ENCODE data around the gene SLC18B1.

SLC18B1 gene

DNA sequence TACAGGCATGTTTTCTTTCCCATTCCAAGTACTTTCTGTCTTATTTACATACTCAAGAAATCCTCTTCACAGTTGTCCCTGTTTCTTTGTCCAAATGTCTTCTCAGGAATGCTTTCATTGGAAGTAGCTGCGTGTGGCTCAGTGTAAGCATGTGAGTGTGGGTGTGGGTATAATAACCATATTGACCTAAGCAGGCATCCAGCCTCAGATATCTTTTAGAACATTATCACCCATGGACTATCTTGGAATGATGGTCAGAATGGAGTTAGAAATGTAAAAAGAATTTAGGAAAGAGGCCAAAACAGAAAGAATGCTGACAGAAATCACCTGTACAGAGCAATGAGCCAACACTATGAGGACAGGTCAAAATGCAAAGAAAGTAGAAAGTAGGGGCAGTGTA is 57.2 kb downstream of the SLC18B1 start:
- DNase-seq (ENCODE audit: low spot score), result no peak

DNA sequence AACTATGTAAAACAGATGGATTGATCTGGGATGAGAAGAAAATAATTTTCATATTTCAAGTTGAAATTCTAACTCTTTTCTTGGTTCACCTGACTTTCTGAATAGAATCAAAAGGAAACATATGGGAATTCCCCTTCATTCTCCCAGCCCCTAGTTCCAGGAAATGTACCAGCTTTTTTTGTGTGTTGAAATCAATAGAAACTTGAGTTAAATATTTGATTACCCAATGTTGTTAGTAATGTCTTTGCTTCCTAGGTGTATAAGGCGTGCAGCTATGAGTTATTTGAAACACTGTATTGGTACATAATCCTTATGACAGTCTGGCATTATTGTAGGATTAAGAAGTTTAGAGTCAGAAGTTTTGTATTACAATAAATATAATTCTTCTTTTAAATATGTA is 62.2 kb downstream of the SLC18B1 start:
- DNase-seq (ENCODE audit: low spot score), result no peak

DNA sequence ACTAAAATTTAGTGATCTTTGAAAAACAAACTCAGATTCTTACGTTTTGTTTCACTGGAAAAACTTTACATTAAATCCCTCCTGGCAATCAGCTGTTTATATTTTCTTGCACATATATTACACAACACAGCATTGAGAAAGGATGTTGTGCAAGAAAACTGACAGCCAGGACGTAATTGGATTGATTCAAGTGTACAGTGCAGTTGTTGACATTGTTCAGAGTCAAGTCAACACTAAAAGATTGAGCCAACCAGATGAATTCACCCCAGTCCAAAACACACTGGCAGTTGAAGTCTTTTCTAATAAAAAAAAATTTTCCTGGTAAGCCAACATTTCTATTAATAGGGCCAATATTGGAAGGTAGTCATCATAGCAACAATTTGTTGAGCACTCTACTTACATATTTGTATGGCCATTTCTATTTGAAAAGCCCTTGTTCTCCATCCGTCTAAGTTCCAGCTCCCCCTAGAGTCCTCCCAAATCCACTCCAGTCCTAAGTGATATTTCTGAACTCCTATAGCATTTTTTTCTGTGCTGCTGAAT is 63.7 kb downstream of the SLC18B1 start:
- no peak for DNase-seq (ENCODE audit: low spot score)

DNA sequence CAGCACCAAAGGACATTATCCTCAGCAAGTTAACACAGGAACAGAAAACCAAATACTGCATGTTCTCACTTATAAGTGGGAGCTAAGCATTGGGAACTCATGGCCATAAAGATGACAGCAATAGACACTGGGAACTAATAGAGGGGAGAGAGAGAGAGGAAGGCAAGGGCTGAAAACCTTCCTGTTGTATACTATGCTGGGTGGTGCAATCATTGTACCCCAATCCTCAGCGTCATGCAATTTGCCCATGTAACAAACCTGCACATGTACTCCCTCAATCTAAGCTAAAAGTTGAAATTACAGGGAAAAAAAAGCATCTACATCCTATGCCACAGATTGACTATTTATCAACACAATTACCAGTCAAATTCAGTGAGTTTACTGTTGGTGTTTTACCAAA is 64.6 kb downstream of the SLC18B1 start:
- no peak for DNase-seq (ENCODE audit: low spot score)

DNA sequence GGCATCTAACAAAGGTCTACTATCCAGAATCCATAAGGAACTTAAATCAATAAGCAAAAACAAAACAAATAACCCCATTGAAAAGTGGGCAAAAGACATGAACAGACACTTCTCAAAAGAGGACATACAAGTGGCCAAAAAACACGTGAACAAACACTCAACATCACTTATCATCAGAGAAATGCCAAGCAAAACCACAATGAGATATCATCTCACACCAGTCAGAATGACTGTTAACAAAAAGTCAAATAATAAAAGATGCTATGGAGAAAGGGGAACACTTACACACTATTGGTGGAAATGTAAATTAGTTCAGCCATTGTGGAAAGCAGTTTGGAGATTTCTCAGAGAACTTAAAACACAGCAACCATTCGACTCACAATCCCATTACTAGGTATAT is 65.2 kb downstream of the SLC18B1 start:
- DNase-seq (ENCODE audit: low spot score), result no peak

DNA sequence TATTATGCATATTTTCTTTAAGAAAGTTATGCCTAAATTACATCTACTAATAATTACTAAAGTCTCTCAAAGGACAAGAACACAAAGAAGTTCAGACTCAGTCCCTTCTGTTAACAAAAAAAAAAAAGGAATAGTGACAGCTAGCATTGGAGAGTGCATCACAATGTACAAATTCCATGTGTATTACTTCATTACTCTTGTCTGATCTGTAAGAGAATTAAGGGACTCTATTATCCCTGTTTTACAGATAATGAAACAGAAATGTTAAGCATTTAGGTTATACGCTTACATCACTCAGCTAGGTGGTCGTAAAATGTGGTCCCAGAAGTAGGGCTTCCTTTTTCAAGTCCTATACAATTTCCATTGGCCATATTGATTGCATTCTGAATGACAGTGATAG is 67.4 kb downstream of the SLC18B1 start:
- DNase-seq (ENCODE audit: low spot score), result no peak

DNA sequence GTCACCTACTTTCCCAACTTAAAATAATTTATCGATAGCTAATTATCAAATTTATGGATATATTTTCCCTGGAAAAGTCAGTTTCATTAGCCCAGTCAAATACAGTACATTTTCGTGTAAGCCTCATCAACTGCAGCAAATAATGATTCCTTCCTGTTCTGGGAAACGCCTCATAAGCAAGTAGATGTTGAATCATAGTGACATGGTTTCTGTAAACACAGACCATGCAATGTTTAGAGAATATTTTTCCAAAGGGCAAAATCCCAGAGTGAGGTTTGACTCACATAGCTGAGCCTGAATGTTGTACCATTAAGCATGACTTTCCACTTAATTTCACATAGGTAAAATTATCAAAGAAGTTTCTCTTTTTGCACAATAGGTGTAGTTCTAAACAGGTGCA is 67.9 kb downstream of the SLC18B1 start:
- no peak for DNase-seq (ENCODE audit: low spot score)

DNA sequence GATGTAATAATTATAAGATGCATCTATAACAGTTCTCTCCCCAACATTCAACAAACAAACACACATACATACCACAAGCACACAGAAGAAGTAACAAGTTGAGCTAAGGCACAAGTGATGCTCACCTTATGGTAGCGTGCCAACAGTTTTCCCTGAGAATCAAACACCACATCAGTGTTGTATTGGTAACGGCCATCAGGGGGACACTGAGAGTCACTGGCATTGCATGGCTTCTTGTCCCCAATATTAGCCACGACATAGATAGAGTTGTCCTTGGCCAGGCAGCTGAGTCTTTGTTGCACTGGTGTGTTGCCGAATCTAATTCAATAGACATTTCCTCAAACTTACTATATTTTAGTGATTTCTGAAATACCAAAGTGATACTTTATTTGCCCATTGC is 69.8 kb downstream of the SLC18B1 start:
- DNase-seq (ENCODE audit: low spot score), result no peak

DNA sequence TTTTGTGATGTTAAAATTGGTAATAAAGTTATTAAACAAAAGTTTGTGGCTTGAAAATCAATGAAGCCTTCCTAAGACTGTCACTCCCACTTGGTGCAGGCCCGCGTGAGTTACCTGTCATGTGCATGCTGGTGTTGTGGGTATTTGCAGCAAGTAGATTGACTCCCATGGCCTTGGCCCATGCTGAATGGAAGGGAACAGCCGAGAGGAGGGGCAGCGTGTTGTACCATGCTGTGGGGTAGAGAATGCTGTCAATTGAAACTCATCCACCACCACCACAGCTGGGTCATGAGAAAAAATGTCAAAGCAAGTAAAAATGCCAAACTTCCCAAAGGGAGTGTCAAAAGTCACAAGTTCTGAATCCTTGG is 71.8 kb downstream of the SLC18B1 start:
- DNase-seq (ENCODE audit: low spot score), result no peak

DNA sequence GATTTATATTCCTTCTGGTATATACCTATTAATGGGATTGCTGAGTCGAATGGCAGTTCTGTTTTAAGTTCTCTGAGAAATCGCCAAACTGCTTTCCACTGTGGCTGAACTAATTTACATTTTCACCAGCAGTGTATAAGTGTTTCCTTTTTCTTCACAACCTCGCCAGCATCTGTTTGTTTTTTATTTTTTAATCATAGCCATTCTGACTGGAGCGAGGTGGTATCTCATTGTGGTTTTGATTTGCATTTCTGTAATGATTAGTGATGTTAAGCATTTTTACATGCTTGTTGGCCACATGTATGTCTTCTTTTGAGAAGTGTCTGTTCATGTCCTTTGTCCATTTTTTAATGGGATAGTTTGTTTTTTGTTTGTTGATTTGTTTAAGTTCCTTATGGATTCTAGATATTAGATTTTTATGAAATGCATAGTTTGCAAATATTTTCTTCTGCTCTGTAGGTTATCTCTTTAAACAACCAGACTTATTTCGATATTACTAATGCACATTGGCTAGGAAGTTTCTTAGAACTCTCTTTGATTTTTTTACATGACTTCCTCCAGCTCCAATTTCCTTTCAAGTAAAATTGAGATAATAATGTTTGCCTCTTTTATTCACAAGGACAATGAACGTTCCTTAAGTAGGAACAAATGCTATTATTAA is 72.4 kb downstream of the SLC18B1 start:
- DNase-seq (ENCODE audit: low spot score), result no peak

DNA sequence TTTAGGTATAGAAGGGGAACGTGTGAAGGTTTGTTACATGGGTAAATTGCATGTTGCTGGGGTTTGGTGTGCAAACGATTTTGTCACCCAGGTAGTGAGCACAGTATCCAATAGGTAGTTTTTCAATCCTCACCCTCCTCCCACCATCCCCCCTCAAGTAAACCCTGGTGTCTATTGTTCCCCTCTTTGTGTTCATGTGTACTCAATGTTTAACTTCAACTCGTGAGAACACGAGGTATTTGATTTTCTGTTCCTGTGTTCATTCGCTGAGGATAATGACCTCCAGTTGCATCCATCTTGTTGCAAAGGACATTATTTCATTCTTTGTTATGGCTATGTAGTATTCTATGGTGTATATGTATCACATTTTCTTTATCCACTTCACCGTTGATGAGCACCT is 73.0 kb downstream of the SLC18B1 start:
- no peak for DNase-seq (ENCODE audit: low spot score)

DNA sequence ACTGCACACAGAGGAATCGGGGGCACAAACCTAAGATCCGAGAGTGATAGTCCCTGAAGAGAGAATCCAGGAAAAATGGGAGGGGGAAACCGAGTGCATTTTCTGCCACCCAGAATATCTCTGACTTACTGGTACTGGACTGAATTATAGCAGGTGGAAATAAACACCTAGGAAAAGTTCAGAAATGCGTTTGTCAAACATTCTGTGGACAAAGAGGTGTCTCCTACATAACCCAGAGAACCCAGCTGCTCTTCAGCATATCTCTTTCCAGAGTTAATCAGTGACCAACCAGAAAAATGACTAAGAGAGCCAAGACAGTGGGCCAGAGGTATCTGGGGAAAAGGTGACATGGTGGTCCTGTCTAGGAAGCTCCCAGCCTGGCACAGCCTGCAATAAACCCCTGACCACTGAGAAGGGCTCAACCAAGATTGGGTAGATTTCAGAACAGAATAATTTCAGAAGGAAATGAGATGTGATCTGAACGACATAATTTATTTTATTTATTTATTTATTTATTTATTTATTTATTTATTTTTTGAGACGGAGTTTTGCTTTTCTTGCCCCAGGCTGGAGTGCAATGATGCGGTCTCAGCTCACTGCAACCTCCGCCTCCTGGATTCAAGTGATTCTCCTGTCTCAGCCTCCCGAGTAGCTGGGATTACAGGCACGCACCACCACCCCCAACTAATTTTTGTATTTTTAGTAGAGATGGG is 78.5 kb downstream of the SLC18B1 start:
- DNase-seq (ENCODE audit: low spot score), result no peak
